ENCODE data around the gene KLF4.

DNA sequence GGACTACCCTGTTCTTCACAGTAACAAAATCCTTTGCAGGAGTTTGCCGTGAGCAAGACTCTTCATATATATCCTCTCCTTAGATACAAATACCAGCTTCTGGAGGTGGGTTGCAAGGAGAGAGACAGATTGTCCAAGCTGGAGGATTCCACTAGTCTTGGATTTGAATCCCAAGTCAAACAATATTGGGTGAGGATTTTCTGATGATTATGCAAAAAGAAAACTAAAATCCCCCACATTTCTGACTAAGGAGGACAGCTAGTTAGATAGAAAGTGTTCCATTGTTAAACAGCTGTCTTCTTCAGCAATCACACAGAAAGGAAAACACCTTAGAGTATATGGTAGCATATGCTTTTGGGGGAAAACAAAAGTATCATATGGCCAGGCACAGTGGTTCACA is 54.2 kb downstream of the KLF4 start:
- no peak for TF ChIP-seq EP300 (IDR thresholded peaks at IDR 0.05)
- TF ChIP-seq, protein P1, sequence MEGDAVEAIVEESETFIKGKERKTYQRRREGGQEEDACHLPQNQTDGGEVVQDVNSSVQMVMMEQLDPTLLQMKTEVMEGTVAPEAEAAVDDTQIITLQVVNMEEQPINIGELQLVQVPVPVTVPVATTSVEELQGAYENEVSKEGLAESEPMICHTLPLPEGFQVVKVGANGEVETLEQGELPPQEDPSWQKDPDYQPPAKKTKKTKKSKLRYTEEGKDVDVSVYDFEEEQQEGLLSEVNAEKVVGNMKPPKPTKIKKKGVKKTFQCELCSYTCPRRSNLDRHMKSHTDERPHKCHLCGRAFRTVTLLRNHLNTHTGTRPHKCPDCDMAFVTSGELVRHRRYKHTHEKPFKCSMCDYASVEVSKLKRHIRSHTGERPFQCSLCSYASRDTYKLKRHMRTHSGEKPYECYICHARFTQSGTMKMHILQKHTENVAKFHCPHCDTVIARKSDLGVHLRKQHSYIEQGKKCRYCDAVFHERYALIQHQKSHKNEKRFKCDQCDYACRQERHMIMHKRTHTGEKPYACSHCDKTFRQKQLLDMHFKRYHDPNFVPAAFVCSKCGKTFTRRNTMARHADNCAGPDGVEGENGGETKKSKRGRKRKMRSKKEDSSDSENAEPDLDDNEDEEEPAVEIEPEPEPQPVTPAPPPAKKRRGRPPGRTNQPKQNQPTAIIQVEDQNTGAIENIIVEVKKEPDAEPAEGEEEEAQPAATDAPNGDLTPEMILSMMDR (IDR thresholded peaks at IDR 0.05), result no peak
- TF ChIP-seq POLR2A (IDR thresholded peaks at IDR 0.05), result no peak
